ENCODE data around the gene RUVBL1.

Gene RUVBL1

GRCh38 chr3:128078875-128079274 is 44.7 kb downstream of the RUVBL1 start:
- no peak for TF ChIP-seq CTCF (conservative IDR thresholded peaks at IDR 0.05; ENCODE audit: low read depth, low read length)
- H3K4me3 ChIP-seq (ENCODE audit: low read depth, low read length), result no peak overlapping the region
- no peak for DNase-seq (ENCODE audit: low read depth)

- no peak for TF ChIP-seq CTCF (conservative IDR thresholded peaks at IDR 0.05; ENCODE audit: low read depth, low read length)
- no peak overlapping the region for H3K4me3 ChIP-seq (ENCODE audit: low read depth, low read length)
- DNase-seq (ENCODE audit: low read depth), result no peak
Observed at GRCh38 chr3:128078322-128078721, 45.3 kb downstream of the RUVBL1 start.

- no peak for DNase-seq (ENCODE audit: low read depth)
- H3K4me3 ChIP-seq (ENCODE audit: low read depth, low read length), result no peak overlapping the region
- no peak for TF ChIP-seq CTCF (conservative IDR thresholded peaks at IDR 0.05; ENCODE audit: low read depth, low read length)
Observed at GRCh38 chr3:128077665-128078064, 45.9 kb downstream of the RUVBL1 start.

GRCh38 chr3:128077202-128077624 is 46.4 kb downstream of the RUVBL1 start:
- TF ChIP-seq CTCF (conservative IDR thresholded peaks at IDR 0.05; ENCODE audit: low read depth, low read length), result no peak
- H3K4me3 ChIP-seq (ENCODE audit: low read depth, low read length), result peak overlapping the region; percentile 58
- DNase-seq (ENCODE audit: low read depth), result peak; percentile 28

GRCh38 chr3:128076483-128077201 is 47.0 kb downstream of the RUVBL1 start:
- DNase-seq (ENCODE audit: low read depth), result no peak
- H3K4me3 ChIP-seq (ENCODE audit: low read depth, low read length), result peak overlapping the region; percentile 58

GRCh38 chr3:128075522-128076482 is 47.8 kb downstream of the RUVBL1 start:
- H3K4me3 ChIP-seq (ENCODE audit: low read depth, low read length), result peak overlapping the region; percentile 58
- TF ChIP-seq CTCF (conservative IDR thresholded peaks at IDR 0.05; ENCODE audit: low read depth, low read length), result peak; percentile 74
- peak; percentile 90 for DNase-seq (ENCODE audit: low read depth)

More at GRCh38 chr3:128076483-128077201, 47.0 kb downstream of the RUVBL1 start:
- no peak for TF ChIP-seq CTCF (conservative IDR thresholded peaks at IDR 0.05; ENCODE audit: low read depth, low read length)
